Fibroblast of skin of left biceps (primary cell): ENCODE results near the gene PERP.

Experiments
- DNase-seq, 2 experiments: peaks; one replicate each; pipeline ENCODE4 v3.0.0-alpha.2; 2013; ENCODE audit warnings: low read depth in 2 of 2

PERP gene

DNA sequence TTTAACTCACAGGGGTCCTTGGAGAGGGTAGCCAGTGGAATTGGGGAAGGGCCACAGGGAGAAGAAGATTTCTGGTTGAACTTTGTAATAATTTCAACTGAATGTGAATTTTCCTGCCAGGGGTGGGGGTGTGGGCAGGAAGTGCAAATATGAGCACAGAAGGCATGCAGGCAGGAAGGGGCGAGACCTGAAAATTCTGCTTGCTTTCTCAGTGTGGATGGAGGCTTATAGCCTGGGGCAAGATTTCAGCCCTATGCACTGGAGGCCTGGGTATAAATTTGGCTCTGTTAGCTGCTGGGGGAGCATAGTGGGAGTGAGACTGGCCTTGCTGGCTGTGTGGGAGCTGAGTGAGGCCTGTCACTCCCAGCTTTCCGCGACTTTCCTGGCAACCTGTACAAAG is 54.4 kb downstream of the PERP start:
- no peak for DNase-seq

DNA sequence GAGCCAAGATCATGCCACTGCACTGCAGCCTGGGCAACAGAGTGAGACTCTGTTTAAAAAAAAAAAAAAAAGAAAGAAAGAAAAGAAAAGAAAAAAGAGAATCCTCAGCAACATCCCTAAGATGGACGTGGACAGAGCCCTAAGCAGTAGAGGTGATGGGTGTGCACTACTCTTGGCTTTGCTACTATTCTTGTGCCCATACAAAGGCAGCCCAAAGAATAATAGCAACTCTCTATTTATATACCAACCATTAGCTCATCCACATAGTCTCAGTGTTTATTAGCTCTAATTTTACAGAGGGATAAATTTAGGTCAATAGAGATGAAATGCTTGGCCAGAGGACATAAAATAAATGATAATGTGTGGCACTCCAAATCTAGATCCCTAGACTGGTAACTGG is 62.2 kb downstream of the PERP start:
- no peak for DNase-seq

DNA sequence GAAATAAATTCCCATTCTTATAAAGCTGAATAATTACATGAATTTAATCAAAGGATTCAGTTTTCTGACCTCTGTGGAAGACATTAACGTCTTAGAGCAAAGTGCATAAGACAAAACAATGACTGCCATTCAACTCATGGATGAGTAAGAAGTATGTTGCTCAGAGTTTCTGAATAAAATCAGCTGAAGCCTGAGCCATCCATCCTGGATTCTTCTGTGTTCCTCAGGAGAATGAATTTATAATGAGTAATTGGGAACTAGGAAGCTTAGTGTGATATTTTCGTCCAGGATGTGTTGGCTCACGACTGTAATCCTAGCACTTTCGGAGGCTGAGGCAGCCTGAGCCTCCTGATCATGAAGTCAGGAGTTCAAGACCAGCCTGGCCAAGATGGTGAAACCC is 62.8 kb downstream of the PERP start:
- DNase-seq: no peak
